ENCODE measurements around the gene CFAP58.

DNA sequence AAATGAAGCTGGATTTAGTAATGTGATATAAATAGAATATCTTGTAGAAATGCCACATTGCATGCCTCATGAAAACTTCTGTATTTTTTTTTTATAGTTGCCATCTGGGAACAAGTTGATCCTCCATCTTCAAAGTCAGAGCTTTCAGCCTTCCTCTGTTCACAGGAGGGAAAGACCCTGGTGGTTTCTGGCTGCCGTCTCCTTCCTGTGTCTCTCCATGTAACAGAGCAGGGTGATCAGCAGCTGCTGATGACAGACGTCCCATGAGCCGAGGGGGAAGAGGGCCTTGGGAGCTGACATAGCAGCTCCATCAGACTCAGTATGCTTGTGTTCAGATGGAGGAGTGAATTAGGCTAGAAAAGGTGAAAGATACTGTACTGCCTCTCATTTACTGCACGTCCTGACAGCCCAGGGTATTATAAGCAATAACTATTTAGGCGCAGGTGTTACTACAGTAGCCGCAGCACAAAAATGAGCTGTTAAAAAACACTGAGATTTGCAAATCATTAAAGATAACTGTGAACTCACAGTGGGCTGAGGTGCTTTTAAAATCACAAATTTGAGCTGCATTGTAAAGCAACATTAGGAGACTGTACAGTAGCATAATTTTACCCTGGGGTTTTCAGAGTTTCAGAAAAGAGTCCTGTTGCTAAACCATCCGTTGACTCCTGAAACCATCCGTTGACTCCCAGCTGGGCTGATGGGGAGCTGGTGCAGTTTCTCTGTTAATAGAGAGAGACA, 103.3 kb downstream of the CFAP58 start:
- TF ChIP-seq, protein P1, sequence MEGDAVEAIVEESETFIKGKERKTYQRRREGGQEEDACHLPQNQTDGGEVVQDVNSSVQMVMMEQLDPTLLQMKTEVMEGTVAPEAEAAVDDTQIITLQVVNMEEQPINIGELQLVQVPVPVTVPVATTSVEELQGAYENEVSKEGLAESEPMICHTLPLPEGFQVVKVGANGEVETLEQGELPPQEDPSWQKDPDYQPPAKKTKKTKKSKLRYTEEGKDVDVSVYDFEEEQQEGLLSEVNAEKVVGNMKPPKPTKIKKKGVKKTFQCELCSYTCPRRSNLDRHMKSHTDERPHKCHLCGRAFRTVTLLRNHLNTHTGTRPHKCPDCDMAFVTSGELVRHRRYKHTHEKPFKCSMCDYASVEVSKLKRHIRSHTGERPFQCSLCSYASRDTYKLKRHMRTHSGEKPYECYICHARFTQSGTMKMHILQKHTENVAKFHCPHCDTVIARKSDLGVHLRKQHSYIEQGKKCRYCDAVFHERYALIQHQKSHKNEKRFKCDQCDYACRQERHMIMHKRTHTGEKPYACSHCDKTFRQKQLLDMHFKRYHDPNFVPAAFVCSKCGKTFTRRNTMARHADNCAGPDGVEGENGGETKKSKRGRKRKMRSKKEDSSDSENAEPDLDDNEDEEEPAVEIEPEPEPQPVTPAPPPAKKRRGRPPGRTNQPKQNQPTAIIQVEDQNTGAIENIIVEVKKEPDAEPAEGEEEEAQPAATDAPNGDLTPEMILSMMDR (IDR thresholded peaks at IDR 0.05 in 4 of 5, conservative IDR thresholded peaks at IDR 0.05 in 1 of 5) = no peak
- TF ChIP-seq POLR2A (IDR thresholded peaks at IDR 0.05) = no peak
